Skeletal muscle satellite cell (primary cell): ENCODE measurements around the gene CTDP1.

Experiments
- H3K27me3 ChIP-seq: 2 replicates; pipeline ENCODE4 v1.7.0; 2013; ENCODE audit warnings: low read length; ENCODE audit not compliant: control insufficient read depth, insufficient read depth
- H3K36me3 ChIP-seq: 2 replicates; pipeline ENCODE4 v1.7.0; 2013; ENCODE audit warnings: mild to moderate bottlenecking, control low read depth, low read length; ENCODE audit not compliant: insufficient read depth
- H3K4me1 ChIP-seq: 2 replicates; pipeline ENCODE4 v1.7.0; 2013; ENCODE audit warnings: low read length; ENCODE audit not compliant: control insufficient read depth, insufficient read depth
- H3K4me2 ChIP-seq: 2 replicates; pipeline ENCODE4 v1.7.0; 2013; ENCODE audit warnings: mild to moderate bottlenecking, low read length
- H3K4me3 ChIP-seq: 2 replicates; pipeline ENCODE4 v1.7.0; 2013; ENCODE audit warnings: low read length
- H3K9ac ChIP-seq: 2 replicates; pipeline ENCODE4 v1.7.0; 2013; ENCODE audit warnings: mild to moderate bottlenecking, low read depth, low read length, moderate library complexity
- H3K9me3 ChIP-seq: replicated peaks from 2 replicates; pipeline ENCODE4 v1.7.0; 2013; ENCODE audit warnings: mild to moderate bottlenecking, control low read depth, low read length

CTDP1 gene

DNA sequence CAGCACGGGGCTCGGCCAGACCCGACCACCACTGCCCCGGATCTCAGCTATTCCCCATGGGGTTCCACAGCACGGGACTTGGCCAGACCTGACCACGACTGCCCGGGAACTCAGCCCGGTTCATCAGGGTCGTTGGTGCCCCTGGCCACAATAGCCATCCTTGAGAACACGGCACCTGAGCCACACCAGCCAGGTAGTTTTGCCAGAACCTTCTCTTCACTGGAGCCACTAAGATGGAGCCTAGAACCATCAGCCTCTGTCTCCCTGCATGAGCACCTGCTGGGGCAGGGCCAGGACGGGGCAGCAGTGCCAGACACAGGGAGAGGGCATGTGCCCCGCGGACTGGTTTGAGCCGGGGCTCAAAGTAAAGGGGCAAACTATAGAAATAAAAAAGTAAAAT is 106.7 kb downstream of the CTDP1 start:
- Histone ChIP-seq H3K9me3 (no peaks in the 10 kb centered on the region), H3K27me3 (peaks cover 83% of the 10 kb centered on the region), H3K4me1 (peaks cover 24% of the 10 kb centered on the region), H3K4me2 (no peak overlapping the region), H3K36me3 (no peaks in the 10 kb centered on the region), H3K4me3 (no peak overlapping the region), H3K9ac (no peak overlapping the region)

DNA sequence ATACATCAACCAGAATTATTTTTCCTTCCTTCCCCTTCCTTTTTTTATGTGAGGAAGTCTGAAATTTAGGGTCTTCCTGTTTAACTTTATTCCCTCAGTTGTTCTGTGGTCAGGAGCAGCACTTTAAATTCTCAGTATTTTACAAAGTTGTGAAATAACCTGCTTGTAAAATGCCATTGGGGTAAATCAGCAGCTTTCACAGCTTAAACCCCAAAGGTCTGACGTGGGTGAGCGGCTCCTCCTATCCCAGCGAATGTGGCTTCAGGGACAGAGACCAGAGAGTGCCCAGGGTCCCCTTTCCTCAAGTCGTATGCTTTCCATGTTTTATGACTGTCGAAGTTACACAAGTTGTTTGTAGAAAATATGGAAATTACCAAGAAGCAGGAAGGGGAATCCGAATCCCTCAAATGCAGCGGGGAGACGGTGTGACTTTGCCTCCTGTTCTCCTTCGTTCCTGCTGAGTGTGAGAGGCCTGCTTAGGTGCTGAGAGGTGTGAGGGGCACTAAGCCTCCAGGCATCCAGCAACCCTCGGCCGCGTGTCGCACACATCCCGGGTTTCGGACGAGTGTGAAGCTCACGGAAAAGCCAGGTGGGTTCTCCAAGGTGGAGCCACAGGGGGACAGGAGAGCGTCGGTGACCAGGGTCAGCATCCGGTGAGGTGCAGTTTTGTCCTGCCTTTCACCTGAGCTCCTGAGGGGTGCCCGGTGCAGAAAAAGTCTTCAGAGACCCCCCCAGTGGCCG is 107.4 kb downstream of the CTDP1 start:
- H3K4me1 ChIP-seq = peaks cover 29% of the 10 kb centered on the region
- H3K36me3 ChIP-seq = no peaks in the 10 kb centered on the region
- H3K9ac ChIP-seq = no peak overlapping the region
- peaks cover 78% of the 10 kb centered on the region for H3K27me3 ChIP-seq
- H3K4me2 ChIP-seq = no peak overlapping the region
- no peaks in the 10 kb centered on the region for H3K9me3 ChIP-seq
- H3K4me3 ChIP-seq = no peak overlapping the region

DNA sequence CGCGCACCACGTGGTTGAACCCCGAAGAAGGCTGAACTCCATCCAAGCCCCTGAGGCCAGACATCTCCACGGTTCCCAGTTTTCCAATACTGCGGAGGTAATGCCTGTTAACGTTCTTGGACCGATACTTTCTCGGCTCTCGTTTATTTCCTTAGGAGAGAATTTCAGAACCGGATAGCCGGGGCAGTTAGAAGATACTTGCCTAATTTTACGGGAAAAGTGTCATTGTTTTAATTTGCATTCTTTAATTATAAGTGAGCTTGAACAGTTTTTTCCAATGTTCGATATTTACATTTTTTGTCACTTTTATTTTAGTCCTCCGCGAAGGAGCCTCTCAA is 107.9 kb downstream of the CTDP1 start:
- no peak overlapping the region for H3K4me2 ChIP-seq
- H3K9ac ChIP-seq = no peak overlapping the region
- no peak overlapping the region for H3K4me3 ChIP-seq
- H3K36me3 ChIP-seq = no peaks in the 10 kb centered on the region
- H3K27me3 ChIP-seq = peaks cover 76% of the 10 kb centered on the region
- H3K4me1 ChIP-seq = peaks cover 33% of the 10 kb centered on the region
- no peaks in the 10 kb centered on the region for H3K9me3 ChIP-seq

DNA sequence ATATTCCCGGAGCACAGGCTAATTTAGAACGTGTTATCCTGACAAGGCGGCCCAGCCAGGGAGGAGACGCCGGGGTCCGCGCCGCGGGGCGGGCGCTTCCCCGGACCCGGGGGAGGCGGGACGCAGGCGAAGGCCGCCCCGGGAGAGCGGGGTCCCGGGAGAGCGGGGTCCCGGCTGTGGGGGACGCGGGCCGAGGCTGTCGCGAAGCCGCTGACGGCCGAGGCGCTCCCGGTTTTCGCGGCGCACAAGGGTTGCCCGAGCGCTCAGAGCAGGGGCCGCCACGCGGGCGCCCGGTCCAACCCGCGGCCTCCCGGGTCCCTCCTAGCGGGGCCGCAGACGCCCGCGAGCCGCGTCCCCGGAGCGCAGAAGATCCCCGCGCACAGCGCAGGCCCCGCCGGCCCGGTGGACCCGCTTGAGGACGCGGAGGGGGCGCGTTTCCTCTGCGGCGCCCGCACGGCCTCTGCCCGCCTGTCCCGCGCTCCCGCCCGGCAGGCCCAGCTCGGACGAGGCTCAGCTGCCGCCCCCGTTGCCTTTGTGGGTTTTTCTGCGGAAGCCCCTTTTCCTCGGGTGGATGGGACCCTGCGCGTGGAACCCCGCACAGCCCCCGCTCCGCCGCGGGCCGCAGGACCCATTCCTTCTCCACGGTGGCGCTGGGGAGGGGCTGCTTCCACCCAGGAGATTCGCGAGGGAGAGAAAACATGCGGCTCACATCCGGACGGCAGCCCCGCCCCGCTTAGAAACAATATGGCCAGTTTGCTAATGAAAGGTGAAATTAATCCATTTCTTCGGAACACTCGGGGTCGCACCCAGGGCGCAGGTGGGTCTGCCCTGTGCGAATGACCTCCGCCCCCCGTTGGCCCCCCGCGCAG is 108.5 kb downstream of the CTDP1 start:
- H3K27me3 ChIP-seq = peaks cover 74% of the 10 kb centered on the region
- H3K9ac ChIP-seq = peak overlapping the region; percentile 30
- no peaks in the 10 kb centered on the region for H3K36me3 ChIP-seq
- H3K4me3 ChIP-seq = peak overlapping the region; percentile 41
- H3K9me3 ChIP-seq = no peaks in the 10 kb centered on the region
- peak overlapping the region; percentile 73 for H3K4me2 ChIP-seq
- peaks cover 33% of the 10 kb centered on the region for H3K4me1 ChIP-seq

DNA sequence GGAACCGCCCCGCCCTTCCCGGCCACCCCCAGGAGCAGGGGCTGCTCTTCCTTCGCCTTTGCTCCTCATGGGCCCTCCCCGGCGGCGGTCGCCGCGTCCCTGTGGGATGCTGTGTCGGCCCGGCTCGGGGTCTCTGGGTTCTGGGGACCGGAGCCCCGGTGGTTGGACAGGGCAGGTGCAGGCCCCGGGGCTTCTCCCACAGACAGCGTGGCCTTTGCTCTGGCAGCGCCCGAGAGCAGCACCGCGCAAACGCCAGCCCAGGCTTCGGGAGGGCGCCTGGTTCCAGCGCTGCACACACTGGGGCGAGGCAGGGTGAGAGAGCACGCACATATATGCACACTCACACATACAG is 109.1 kb downstream of the CTDP1 start:
- Histone ChIP-seq H3K4me1 (peaks cover 33% of the 10 kb centered on the region), H3K36me3 (no peaks in the 10 kb centered on the region), H3K9me3 (no peaks in the 10 kb centered on the region), H3K4me2 (no peak overlapping the region), H3K9ac (no peak overlapping the region), H3K4me3 (no peak overlapping the region), H3K27me3 (peaks cover 72% of the 10 kb centered on the region)

DNA sequence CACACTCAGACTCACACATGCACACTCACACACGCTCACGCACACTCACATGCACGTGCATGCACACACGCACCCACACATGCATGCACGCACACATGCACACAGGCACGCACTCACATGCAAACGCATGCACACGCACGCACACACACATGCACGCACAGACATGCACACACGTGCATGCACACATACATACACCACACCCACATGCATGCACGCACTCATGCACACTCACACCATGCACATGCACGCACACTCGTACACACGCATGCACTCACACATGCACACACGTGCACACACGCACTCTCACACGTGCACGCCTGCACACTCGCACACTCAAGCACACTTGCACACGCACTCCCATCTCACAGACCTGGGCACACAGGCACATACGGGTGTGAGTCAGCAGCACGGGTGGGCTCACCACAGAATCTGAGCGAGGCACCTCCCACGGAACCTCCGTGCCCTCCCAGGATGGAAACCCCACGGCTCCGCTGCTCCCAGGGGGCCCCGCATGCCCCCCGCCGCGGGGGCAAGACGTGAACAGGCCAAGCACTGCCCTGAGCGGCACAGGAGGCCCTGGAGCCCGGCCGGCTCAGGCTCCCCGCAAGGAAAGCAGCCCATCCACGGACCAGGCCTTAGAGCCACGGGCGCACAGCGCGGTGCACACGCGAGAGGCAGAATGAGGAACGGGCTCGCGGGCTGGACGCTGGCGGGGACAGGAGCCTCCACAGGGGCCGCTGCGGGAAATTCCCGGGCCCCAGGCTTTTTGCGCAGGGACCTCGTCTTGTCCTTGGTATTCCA is 109.7 kb downstream of the CTDP1 start:
- no peak overlapping the region for H3K9ac ChIP-seq
- H3K4me2 ChIP-seq = no peak overlapping the region
- H3K36me3 ChIP-seq = no peaks in the 10 kb centered on the region
- peaks cover 33% of the 10 kb centered on the region for H3K4me1 ChIP-seq
- H3K4me3 ChIP-seq = no peak overlapping the region
- peaks cover 67% of the 10 kb centered on the region for H3K27me3 ChIP-seq
- H3K9me3 ChIP-seq = no peaks in the 10 kb centered on the region

DNA sequence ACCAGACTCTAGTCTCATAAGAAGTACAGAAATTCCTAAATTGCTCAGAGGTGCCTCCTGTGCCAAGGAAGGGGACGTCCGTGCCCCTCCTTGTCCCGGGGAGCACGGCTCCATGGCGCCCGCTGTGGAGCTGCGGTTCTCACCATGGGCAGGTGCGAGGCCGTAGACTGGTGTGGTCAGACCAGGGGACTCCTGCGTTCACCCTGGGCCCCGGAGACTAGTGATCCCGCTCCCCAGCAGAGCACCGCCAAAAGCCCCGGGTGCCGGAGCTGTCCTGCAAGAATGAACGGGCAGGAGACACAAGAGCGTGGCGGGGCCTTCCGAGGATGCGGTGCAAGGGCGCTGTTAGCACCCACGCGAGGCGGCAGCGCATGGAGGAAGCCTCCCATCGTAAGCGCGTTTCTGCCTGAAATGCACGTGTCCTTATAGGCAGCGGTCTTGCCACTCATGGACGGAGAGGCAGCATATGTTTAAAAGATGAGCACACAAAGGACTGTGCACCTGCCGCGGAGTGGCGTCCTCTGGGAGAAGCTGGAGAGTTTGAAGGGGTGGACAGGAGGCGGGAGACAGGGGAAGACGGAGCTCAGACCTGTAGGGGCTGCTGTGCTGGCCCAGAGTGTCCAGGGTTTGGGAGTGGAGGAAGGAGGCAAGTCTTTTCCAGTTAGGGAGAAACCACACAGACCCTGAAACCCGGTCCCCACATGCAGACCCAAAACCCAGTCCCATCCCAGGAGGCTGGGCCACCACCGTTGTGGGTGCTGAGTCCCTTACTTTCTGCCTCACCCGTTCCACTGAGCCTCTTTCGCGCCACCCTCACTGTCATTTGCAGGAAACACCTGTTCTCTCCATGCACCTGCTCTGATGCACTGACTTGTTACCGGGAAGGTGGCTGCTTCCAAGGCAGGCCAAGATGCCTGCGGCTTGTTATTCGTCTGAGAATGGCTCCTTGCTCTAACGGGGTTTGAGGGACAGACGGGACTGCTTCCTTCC is 110.6 kb downstream of the CTDP1 start:
- no peak overlapping the region for H3K9ac ChIP-seq
- no peak overlapping the region for H3K4me2 ChIP-seq
- H3K4me3 ChIP-seq = no peak overlapping the region
- no peaks in the 10 kb centered on the region for H3K36me3 ChIP-seq
- H3K4me1 ChIP-seq = peaks cover 26% of the 10 kb centered on the region
- peaks cover 58% of the 10 kb centered on the region for H3K27me3 ChIP-seq
- H3K9me3 ChIP-seq = no peaks in the 10 kb centered on the region

DNA sequence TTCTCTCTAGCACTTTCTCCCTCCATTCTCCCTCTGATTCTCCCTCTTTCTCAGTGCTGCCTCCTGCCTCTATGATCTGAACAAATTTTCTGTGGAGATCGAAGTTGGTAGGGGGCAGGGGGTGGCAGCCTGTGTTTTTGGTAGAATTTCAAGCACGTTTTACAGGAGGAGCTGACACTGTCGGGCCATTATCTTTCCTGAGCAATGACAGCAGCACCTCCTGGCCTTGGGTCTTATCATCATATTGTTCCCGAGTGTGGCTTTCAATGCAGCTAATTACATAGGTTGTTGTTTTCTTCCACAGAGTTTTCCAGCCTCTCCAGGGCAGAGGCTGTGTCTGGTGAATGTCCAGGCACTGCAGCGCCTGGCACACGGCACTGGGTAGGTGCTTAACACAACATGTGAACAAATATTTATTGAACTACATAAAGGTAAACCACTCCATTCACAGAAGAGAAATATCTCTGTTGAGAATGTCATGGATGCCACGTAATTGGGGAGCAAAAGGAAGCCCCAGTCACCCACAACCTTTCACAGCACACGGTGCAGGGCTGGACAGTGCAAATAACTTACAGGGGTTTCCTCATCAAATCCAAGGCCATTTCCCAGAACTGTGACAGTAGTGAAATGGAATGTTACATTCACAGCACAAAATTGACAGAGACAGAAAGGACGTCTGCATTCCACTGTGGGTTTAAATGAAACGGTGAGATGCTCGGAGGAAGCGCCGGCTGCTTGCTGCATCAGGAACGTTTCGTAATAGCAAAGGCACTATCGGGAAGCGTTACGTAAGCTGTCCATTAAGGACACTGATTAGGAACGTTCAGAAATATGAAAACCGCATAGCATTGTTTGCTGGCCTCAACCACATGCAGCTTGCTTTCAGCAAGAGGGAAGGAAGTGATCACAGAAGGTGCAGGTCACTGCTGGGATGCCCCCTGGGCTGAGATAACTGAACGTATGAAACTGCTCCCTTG is 111.7 kb downstream of the CTDP1 start:
- Histone ChIP-seq H3K9ac (peak overlapping the region; percentile 41), H3K4me3 (peak overlapping the region; percentile 13), H3K27me3 (peaks cover 49% of the 10 kb centered on the region), H3K4me1 (peaks cover 29% of the 10 kb centered on the region), H3K4me2 (peak overlapping the region; percentile 71), H3K9me3 (no peaks in the 10 kb centered on the region), H3K36me3 (no peaks in the 10 kb centered on the region)

DNA sequence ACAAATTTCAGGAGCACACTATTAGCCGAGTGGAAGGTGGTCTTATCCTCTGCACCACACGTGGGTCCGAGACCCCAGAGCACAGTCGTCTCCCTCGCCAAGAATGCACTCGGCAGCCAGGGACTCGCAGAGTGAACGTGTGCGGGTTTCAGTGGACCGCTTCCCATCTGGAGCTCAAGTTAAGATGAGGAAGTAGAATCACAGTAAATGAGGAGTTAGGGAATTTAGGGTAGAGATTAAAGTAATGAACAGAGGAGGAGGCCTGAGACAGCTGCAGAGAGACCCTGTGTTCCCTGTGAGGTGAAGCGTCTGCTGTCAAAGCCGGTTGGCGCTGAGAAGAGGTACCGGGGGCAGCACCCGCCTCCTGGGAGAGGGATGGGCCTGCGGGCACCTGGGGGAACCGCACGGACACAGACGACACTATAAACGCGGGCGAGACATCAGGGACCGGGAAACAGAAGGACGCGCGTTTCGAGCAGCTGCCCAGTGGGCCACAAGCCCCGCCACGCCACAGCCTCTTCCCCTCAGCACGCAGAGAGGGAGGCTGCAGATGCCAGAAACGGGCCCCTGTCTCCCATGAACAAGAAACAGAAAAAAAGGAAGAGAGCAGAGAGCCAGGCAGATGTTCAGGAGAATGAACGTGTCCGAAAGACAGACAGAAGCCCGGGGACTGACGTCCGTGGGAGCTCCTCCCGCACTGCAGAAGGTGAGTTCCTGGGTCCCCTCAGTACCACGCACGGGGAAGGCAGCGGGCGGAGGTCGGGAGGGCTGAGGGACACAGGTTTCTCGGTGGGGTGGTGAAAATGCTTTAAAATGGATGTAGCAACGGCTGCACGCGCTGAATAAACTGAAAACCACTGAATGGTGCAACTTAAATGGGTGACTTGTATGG is 112.7 kb downstream of the CTDP1 start:
- no peaks in the 10 kb centered on the region for H3K36me3 ChIP-seq
- H3K4me2 ChIP-seq = peak overlapping the region; percentile 71
- H3K9ac ChIP-seq = peak overlapping the region; percentile 41
- peak overlapping the region; percentile 13 for H3K4me3 ChIP-seq
- H3K27me3 ChIP-seq = peaks cover 49% of the 10 kb centered on the region
- peaks cover 40% of the 10 kb centered on the region for H3K4me1 ChIP-seq
- no peaks in the 10 kb centered on the region for H3K9me3 ChIP-seq
